HepG2 (cell line): ENCODE measurements around the gene IGF2. TPM values are rescaled to one million over a fixed set of nuclear protein-coding genes. Genes with fewer than 3 reads are reported as not detected.

Source experiments
- ATAC-seq: fragments of 200-7000 bp; cut with Tn5 transposase; 3 replicates; pipeline ENCODE4 v1.9.1; 2020; ENCODE audit warnings: mild to moderate bottlenecking, moderate library complexity
- BruUV-seq: library from RNA; stranded (reverse); fragments of 400-500 nt; replicated peaks from 2 replicates; lab custom pipeline; 2021; lab: Mats Ljungman, UMichigan
- CTCF ChIA-PET: fragments of 300-600 bp; formaldehyde crosslinking; extraction: SDS; loops from one replicate; lab custom pipeline; 2021; ENCODE audit warnings: low total read pairs, inconsistent platforms, low intra/inter-chr PET ratio; lab: Yijun Ruan, JAX
- POLR2A ChIA-PET: fragments of 350-600 bp; sonication (Branson Sonifier 250); formaldehyde crosslinking; loops from one replicate; lab custom pipeline; 2020; ENCODE audit warnings: antibody characterized with exemption, inconsistent platforms; lab: Yijun Ruan, JAX
- DNase-seq: peaks from one replicate; pipeline ENCODE4 v3.0.0-alpha.2; 2015; ENCODE audit warnings: low spot score
- FAIRE-seq: peaks from 3 replicates; lab custom pipeline; 2011; peaks lifted over from hg19 to GRCh38; lab: Jason Lieb, UNC
- H2AFZ ChIP-seq: one replicate; pipeline ENCODE4 v1.6.1; 2011; ENCODE audit warnings: low read length, inconsistent platforms
- H3K27ac ChIP-seq: fragments of 300-600 bp; 3 replicates; pipeline ENCODE4 v1.8.0; 2011; ENCODE audit warnings: mixed run types, mild to moderate bottlenecking, mixed read lengths, low read length, inconsistent platforms; ENCODE audit not compliant: insufficient read depth; ENCODE audit errors: extremely low read length
- H3K27me3 ChIP-seq, 2 experiments: fragments of 200-600 bp in 1 of 2; 2 replicates in 1 of 2; 3 replicates in 1 of 2; pipeline versions ENCODE4 v1.6.0 to v1.8.0; 2011; ENCODE audit warnings: low read length in 2 of 2, mild to moderate bottlenecking in 2 of 2, moderate library complexity in 2 of 2, inconsistent platforms in 1 of 2; ENCODE audit not compliant: insufficient read depth in 2 of 2, control insufficient read depth in 1 of 2
- H3K36me3 ChIP-seq, 2 experiments: fragments of 200-600 bp in 1 of 2; replicated peaks in 1 of 2; 2 replicates in 1 of 2; 3 replicates in 1 of 2; pipeline versions ENCODE4 v1.5.1 to v1.8.0; 2011; ENCODE audit warnings: low read length in 2 of 2, inconsistent platforms in 1 of 2; ENCODE audit not compliant: insufficient read depth in 2 of 2, control insufficient read depth in 1 of 2
- H3K4me1 ChIP-seq: 2 replicates; pipeline ENCODE4 v1.5.1; 2012; ENCODE audit warnings: low read length, inconsistent platforms; ENCODE audit not compliant: insufficient read depth
- H3K4me2 ChIP-seq: 2 replicates; pipeline ENCODE4 v1.6.0; 2011; ENCODE audit warnings: low read depth, low read length, inconsistent platforms
- H3K4me3 ChIP-seq, 3 experiments: fragments of 200-600 bp in 1 of 3; sonication (generic), shearing (Covaris generic) in 1 of 3; replicated peaks in 1 of 3; 2 replicates each; pipeline ENCODE4 v1.5.1; 2011 to 2016; ENCODE audit warnings: low read length in 3 of 3, inconsistent platforms in 2 of 3, low read depth in 2 of 3, mild to moderate bottlenecking in 2 of 3, control low read depth in 1 of 3, mixed read lengths in 1 of 3; ENCODE audit not compliant: insufficient read depth in 1 of 3
- H3K79me2 ChIP-seq: one replicate; pipeline ENCODE4 v1.6.1; 2011; ENCODE audit warnings: low read length, inconsistent platforms; ENCODE audit not compliant: insufficient read depth
- H3K9ac ChIP-seq: 2 replicates; pipeline ENCODE4 v1.6.0; 2011; ENCODE audit warnings: mild to moderate bottlenecking, low read depth, low read length, inconsistent platforms; ENCODE audit not compliant: insufficient read depth
- H3K9me3 ChIP-seq: 2 replicates; pipeline ENCODE4 v1.5.1; 2012; ENCODE audit warnings: mild to moderate bottlenecking, low read length
- H4K20me1 ChIP-seq: 2 replicates; pipeline ENCODE4 v1.6.0; 2011; ENCODE audit warnings: inconsistent platforms, mild to moderate bottlenecking, low read length, moderate library complexity; ENCODE audit not compliant: insufficient read depth
- DBP ChIP-seq: sonication (generic); formaldehyde crosslinking; IDR thresholded peaks from 2 replicates; pipeline ENCODE4 v1.4.0; 2020; ENCODE audit warnings: missing genetic modification reagents; ENCODE audit errors: not compliant biosample characterization
- MTERF4 ChIP-seq: sonication (generic); formaldehyde crosslinking; IDR thresholded peaks from 2 replicates; pipeline ENCODE4 v1.8.0; 2023; ENCODE audit warnings: mild to moderate bottlenecking, missing genetic modification reagents
- NFYC ChIP-seq: IDR thresholded peaks from 2 replicates; pipeline ENCODE4 v1.6.1; 2016; ENCODE audit warnings: missing genetic modification reagents, missing compliant biosample characterization
- PRDM4 ChIP-seq: sonication (generic); formaldehyde crosslinking; IDR thresholded peaks from 2 replicates; pipeline ENCODE4 v1.9.0; 2021; ENCODE audit warnings: missing genetic modification reagents, borderline replicate concordance
- ZNF234 ChIP-seq: sonication (generic); formaldehyde crosslinking; conservative IDR thresholded peaks from 2 replicates; pipeline ENCODE4 v1.5.1; 2020; ENCODE audit warnings: mild to moderate bottlenecking, missing genetic modification reagents
- ZNF24 ChIP-seq: fragments of 450-650 bp; IDR thresholded peaks from 2 replicates; pipeline ENCODE4 v1.6.1; 2017; ENCODE audit warnings: antibody characterized with exemption, mild to moderate bottlenecking
- ZNF83 ChIP-seq: sonication (generic); formaldehyde crosslinking; IDR thresholded peaks from 2 replicates; pipeline ENCODE4 v1.4.0; 2020; ENCODE audit warnings: missing genetic modification reagents, mild to moderate bottlenecking, borderline replicate concordance
- ZNF841 ChIP-seq: sonication (generic); formaldehyde crosslinking; IDR thresholded peaks from 2 replicates; pipeline ENCODE4 v1.8.1; 2023; ENCODE audit warnings: missing genetic modification reagents, borderline replicate concordance
- WGBS: methylation state at CpG from one replicate; pipeline ENCODE4 v1.1.6; 2017; ENCODE audit warnings: low lambda C conversion rate; 5-methylcytosine and 5-hydroxymethylcytosine counted together
- in situ Hi-C: cut with HindIII; loops from 2 replicates; pipeline ENCODE4 v1.10.0; 2017; ENCODE audit warnings: low pct_unique_long_range_greater_than_20kb; ENCODE audit not compliant: extremely low pct_ligation_motif_present
- intact Hi-C: fragments of 100-400 bp; cut with micrococcal nuclease; formaldehyde crosslinking; loops from one replicate; pipeline ENCODE4 v1.10.0; 2022; ENCODE audit not compliant: unreplicated experiment
- polyA plus RNA-seq, 8 experiments: library from polyadenylated mRNA; depleted of rRNA in 3 of 8; stranded (reverse) in 7 of 8; unstranded in 1 of 8; fragments of >200 nt; fragmentation: Illumina TruSeq in 4 of 8; extraction: Trizol in 4 of 8; gene quantifications; 2 replicates each; pipeline versions ENCODE4 v1.2.1 to v1.2.3, GENCODE V29; 2011 to 2016; ENCODE audit warnings: low read depth in 4 of 8, missing spikeins in 1 of 8, mixed read lengths in 1 of 8; ENCODE audit not compliant: insufficient read depth in 1 of 8
- total RNA-seq, 5 experiments: library from RNA; depleted of rRNA; stranded (reverse); fragments of >200 nt; fragmentation: Illumina TruSeq; extraction: Trizol; gene quantifications; 2 replicates each; pipeline ENCODE4 v1.2.3, GENCODE V29; 2016; ENCODE audit warnings: low read depth in 1 of 5

IGF2 gene
- total and polyA plus RNA-seq, 2 of the 13 experiments (the other 11 are each of a cell fraction or from before 2014, with no cell fraction given): 79.1 to 254 TPM

GRCh38 chr11:2092464-2092910 lies 46.7 kb downstream of the IGF2 start:
- in situ Hi-C loops: no loop called here
- intact Hi-C loops: no loop called here
- no peak for DNase-seq
- no peak for TF ChIP-seq ZNF234 (CRISPR knock-in tag)
- no peak for TF ChIP-seq MTERF4 (CRISPR knock-in tag)
- TF ChIP-seq NFYC (CRISPR knock-in tag): no peak
- TF ChIP-seq ZNF841 (CRISPR knock-in tag): no peak
- TF ChIP-seq PRDM4 (CRISPR knock-in tag): no peak
- TF ChIP-seq DBP (CRISPR knock-in tag): no peak
- TF ChIP-seq ZNF24: no peak
- TF ChIP-seq ZNF83: no peak
- H4K20me1 ChIP-seq: no peaks in the 10 kb centered on the region
- peaks cover 4 to 24% of the 10 kb centered on the region in 2 experiments; a peak in 4 of 5 replicates for H3K27me3 ChIP-seq
- H3K4me3 ChIP-seq: no peak overlapping the region
- 58% methylated on average over 4 of the region's 9 CpGs for WGBS
- no peak overlapping the region for H3K27ac ChIP-seq
- no peak overlapping the region for H3K9ac ChIP-seq
- no peak for FAIRE-seq
- peaks cover 34% of the 10 kb centered on the region for H3K4me1 ChIP-seq
- H2AFZ ChIP-seq: no peak overlapping the region
- no peaks in the 10 kb centered on the region for H3K36me3 ChIP-seq
- no peak for ATAC-seq
- no peaks in the 10 kb centered on the region for H3K79me2 ChIP-seq
- no TSS peak for BruUV-seq
- POLR2A ChIA-PET: interaction anchor here (1.0 kb wide), 1 partner anchor 10 kb away, joined by 3 read pairs; no protein-coding TSS in a partner anchor
- no peaks in the 10 kb centered on the region for H3K9me3 ChIP-seq
- CTCF ChIA-PET: no interaction called here
- H3K4me2 ChIP-seq: no peak overlapping the region
